Tibial nerve (tissue), 4 donors: ENCODE measurements around the gene RAX2. TPM values are rescaled to one million over a fixed set of nuclear protein-coding genes. Genes with fewer than 3 reads are reported as not detected.
"Not testable (repeated sequence)": the region's sequence is repeated elsewhere in the genome, so short reads cannot be mapped to it uniquely, and the experiment has no call there.

ENCODE experiments used
- DNase-seq, 2 donors: peaks; one replicate each; pipeline ENCODE4 v3.0.0-alpha.2; 2019; ENCODE audit warnings: low spot score in 2 of 2
- H3K27ac ChIP-seq, 4 donors: fragments of 200-600 bp; sonication (generic) in 3 of 4; one replicate each; pipeline ENCODE4 v1.5.1; 2017 to 2019; ENCODE audit warnings: mild to moderate bottlenecking in 1 of 4
- H3K27me3 ChIP-seq, 2 donors: fragments of 200-600 bp; sonication (generic) in 1 of 2; one replicate each; pipeline versions ENCODE4 v1.5.1 to v1.6.0; 2017 to 2019
- H3K36me3 ChIP-seq, 3 donors: fragments of 200-600 bp; sonication (generic); one replicate each; pipeline ENCODE4 v1.5.1; 2018 to 2019
- H3K4me1 ChIP-seq, 4 donors: fragments of 200-600 bp; sonication (generic) in 3 of 4; one replicate each; pipeline ENCODE4 v1.5.1; 2017 to 2019
- H3K4me3 ChIP-seq, 4 donors: fragments of 200-600 bp; sonication (generic) in 3 of 4; one replicate each; pipeline ENCODE4 v1.5.1; 2017 to 2019; ENCODE audit warnings: mild to moderate bottlenecking in 1 of 4, moderate library complexity in 1 of 4
- H3K9me3 ChIP-seq, 4 donors: fragments of 200-600 bp; sonication (generic) in 3 of 4; one replicate each; pipeline ENCODE4 v1.5.1; 2017 to 2019
- EP300 ChIP-seq, 2 donors: sonication (generic); formaldehyde crosslinking; IDR thresholded peaks; one replicate each; pipeline ENCODE4 v1.6.1; 2017; ENCODE audit warnings: antibody characterized with exemption in 2 of 2, mild to moderate bottlenecking in 1 of 2
- POLR2A ChIP-seq, 2 donors: fragments of 450-650 bp; IDR thresholded peaks; one replicate each; pipeline ENCODE4 v1.6.1; 2017; ENCODE audit warnings: antibody characterized with exemption in 2 of 2, mild to moderate bottlenecking in 2 of 2, moderate library complexity in 2 of 2
- WGBS, 2 donors: methylation state at CpG; one replicate each; pipeline ENCODE4 v1.1.5; 2018; 5-methylcytosine and 5-hydroxymethylcytosine counted together
- total RNA-seq, 4 donors: library from RNA; depleted of rRNA; stranded (reverse); fragments of >200 nt; gene quantifications; one replicate each; pipeline ENCODE4 v1.1.0, GENCODE V29; 2016
- TF ChIP-seq, protein P1 (sequence below), 5 experiments: fragments of 200-600 bp in 3 of 5; fragments of 450-650 bp in 2 of 5; sonication (generic) in 3 of 5; IDR thresholded peaks; one replicate each; pipeline ENCODE4 v1.5.1; 2016 to 2019; ENCODE audit warnings: antibody characterized with exemption in 5 of 5, mild to moderate bottlenecking in 3 of 5, moderate library complexity in 2 of 5

RAX2 gene
- total RNA-seq, 4 donors from 2014 or later: not detected

DNA sequence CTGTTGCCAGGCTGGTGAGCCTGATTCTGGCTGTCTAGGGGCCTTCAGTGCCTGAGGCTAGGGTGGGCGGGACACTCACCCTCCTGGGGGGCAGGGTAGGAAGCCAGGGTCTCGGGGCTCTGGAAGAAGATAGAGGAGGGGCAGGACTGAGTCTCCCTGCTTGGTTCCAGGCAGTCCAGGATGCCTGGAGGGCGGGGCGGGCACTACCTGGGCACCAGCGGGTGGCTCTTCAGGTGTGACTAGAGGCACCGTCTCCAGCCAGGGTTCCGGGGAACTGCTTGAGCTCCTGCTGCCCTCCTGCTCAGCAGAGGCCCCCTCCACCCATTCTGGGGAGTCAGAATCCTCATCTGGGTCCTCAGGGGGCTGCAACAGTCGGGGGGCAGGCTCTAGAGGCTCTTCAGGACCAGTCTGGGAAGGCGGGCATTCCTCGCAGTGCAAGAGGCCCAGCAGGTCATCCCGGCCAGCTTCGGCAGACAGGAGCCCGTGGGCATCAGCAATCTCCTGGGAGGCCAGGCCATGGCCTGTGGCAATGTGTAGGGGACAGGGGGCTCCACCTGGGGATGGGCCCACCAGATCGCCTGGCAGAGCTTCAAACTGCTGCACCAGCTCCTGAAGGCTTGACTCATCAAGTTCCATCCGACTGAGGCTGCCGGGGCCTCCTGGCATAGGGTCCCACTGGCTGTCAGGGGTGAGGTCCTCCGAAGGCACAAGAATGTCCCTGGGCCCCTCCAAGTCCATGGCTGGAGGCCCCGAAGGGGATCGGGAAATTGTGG, 12.4 kb downstream of the RAX2 start:
- Histone ChIP-seq H3K9me3 (no peaks in the 10 kb centered on the region), H3K36me3 (peaks cover 0 to 42% (median 0%) of the 10 kb centered on the region in 3 donors), H3K4me1 (peaks cover 0 to 43% (median 15%) of the 10 kb centered on the region in 4 donors), H3K27ac (no peak overlapping the region), H3K27me3 (no peaks in the 10 kb centered on the region), H3K4me3 (no peak overlapping the region)
- no peak for DNase-seq
- WGBS, 2 donors: 83 to 85% methylated on average over 8 to 17 of the region's 19 CpGs
- TF ChIP-seq POLR2A (IDR thresholded peaks at IDR 0.05) (no peak), EP300 (IDR thresholded peaks at IDR 0.05) (no peak)
- TF ChIP-seq, protein P1, sequence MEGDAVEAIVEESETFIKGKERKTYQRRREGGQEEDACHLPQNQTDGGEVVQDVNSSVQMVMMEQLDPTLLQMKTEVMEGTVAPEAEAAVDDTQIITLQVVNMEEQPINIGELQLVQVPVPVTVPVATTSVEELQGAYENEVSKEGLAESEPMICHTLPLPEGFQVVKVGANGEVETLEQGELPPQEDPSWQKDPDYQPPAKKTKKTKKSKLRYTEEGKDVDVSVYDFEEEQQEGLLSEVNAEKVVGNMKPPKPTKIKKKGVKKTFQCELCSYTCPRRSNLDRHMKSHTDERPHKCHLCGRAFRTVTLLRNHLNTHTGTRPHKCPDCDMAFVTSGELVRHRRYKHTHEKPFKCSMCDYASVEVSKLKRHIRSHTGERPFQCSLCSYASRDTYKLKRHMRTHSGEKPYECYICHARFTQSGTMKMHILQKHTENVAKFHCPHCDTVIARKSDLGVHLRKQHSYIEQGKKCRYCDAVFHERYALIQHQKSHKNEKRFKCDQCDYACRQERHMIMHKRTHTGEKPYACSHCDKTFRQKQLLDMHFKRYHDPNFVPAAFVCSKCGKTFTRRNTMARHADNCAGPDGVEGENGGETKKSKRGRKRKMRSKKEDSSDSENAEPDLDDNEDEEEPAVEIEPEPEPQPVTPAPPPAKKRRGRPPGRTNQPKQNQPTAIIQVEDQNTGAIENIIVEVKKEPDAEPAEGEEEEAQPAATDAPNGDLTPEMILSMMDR (IDR thresholded peaks at IDR 0.05): no peak

DNA sequence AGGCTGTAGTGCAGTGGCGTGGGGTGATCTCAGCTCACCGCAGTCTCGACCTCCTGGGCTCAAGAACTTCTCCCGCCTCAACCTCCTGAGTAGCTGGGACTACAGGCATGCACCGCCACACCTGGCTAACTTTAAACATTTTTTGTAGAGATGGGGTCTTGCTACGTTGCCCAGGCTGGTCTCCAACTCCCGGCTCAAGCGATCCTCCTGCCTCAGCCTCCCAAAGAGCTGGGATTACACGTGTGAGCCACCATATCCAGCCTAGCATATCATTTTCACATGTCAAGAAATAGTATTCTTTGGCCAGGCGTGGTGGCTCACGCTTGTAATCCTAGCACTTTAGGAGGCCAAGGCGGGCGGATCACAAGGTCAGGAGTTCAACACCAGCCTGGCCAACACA, 13.7 kb downstream of the RAX2 start:
- peaks cover 0 to 56% (median 0%) of the 10 kb centered on the region in 3 donors for H3K36me3 ChIP-seq
- 96 to 98% methylated on average over 13 of the region's 13 CpGs for WGBS, 2 donors
- not testable (repeated sequence) for H3K27me3 ChIP-seq, H3K4me3 ChIP-seq, H3K27ac ChIP-seq, H3K9me3 ChIP-seq, DNase-seq
- peaks cover 0 to 40% (median 15%) of the 10 kb centered on the region in 4 donors for H3K4me1 ChIP-seq

DNA sequence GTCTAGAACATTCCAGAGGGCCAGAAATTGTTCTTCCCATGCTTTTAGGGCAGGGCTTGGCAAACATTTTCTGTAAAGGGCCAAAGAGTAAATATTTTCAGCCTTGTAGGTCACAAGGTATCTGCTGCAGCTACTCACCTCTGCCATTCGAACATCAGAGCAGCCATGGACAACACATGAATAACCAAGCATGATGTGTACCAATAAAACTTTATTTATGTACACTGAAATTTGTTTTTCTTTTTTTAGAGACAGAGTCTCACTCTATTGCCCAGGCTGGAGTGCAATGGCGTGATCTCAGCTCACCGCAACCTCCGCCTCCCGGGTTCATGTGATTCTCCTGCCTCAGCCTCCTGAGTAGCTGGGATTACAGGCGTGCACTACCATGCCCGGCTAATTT, 14.3 kb downstream of the RAX2 start:
- WGBS, 2 donors: 95% methylated on average over 7 of the region's 7 CpGs
- not testable (repeated sequence) for H3K9me3 ChIP-seq, DNase-seq, H3K27ac ChIP-seq, H3K4me3 ChIP-seq, H3K27me3 ChIP-seq
- Histone ChIP-seq H3K36me3 (peaks cover 0 to 62% (median 0%) of the 10 kb centered on the region in 3 donors), H3K4me1 (peaks cover 0 to 35% (median 15%) of the 10 kb centered on the region in 4 donors)

DNA sequence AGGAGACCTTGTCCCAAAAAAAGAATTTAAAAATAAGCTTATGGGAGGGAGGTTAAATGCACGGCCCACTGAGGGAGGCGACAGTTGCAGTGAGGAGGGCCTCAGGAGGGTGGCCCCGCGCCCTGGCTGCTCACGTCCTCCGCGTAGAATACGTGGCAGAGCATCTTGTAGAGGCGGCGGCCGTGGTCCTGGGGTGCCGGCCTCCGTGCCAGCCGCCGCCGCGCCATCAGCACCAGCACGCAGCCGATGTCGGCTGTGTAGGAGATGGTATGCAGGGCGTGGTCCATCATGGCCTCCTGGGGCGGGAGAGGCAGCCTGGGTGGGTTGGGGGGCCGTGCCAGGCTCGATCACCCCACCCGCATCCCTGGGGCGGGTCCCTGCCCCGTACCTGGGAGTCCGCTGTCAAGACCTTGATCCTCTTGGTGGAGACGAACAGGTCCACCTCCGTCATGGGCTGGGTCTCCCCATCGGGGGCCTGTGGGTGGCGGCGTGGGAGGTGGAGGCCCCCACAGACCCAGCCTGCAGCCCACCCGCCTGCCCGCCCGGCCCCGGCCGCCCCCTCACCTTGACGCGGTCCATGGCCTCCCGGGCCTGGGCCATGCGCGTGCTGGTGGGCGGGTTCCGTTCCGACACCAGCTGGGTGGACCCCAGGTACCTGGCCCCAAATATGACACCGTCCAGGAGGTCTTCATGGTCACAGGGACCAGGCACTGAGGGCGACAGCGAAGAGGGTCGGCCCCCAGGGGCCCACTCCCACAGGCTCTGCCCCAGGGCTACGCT, 18.2 kb downstream of the RAX2 start:
- WGBS, 2 donors: 95% methylated on average over 27 to 38 of the region's 51 CpGs

DNA sequence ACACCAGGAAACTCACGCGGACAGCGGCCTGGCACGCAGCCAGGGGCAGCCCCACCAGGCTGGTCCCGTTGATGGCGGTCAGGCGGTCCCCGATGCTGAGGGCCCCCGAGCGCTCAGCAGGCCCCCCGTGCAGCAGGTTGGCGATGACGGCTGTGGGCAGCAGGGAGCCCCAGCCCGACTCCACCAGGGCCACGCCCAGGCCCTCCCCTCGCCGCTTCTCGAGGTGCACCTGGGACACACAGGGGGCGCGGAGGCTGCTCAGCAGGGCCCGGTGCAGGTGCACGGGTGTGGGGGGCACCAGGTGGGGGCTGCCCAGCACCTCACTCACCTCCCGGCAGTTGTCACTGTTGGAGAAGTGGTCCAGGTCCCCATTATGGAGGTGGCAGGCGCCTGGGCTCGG, 19.5 kb downstream of the RAX2 start:
- TF ChIP-seq EP300 (IDR thresholded peaks at IDR 0.05): no peak
- TF ChIP-seq, protein P1 (IDR thresholded peaks at IDR 0.05): no peak
- no peak for TF ChIP-seq POLR2A (IDR thresholded peaks at IDR 0.05)
- WGBS, 2 donors: 76 to 87% methylated on average over 15 to 16 of the region's 25 CpGs
- Histone ChIP-seq H3K4me1 (no peaks in the 10 kb centered on the region), H3K27ac (no peak overlapping the region), H3K9me3 (no peaks in the 10 kb centered on the region), H3K4me3 (no peak overlapping the region), H3K36me3 (peaks cover 2 to 68% (median 12%) of the 10 kb centered on the region in 3 donors), H3K27me3 (no peaks in the 10 kb centered on the region)
- no peak for DNase-seq

More for the DNA sequence above, 18.2 kb downstream of the RAX2 start:
- no peak for DNase-seq
- Histone ChIP-seq H3K27ac (no peak overlapping the region), H3K9me3 (no peaks in the 10 kb centered on the region), H3K4me1 (peaks cover 0 to 3% (median under 1%) of the 10 kb centered on the region in 4 donors), H3K36me3 (peaks cover 2 to 81% (median 12%) of the 10 kb centered on the region in 3 donors), H3K27me3 (no peaks in the 10 kb centered on the region), H3K4me3 (no peak overlapping the region)
- TF ChIP-seq EP300 (IDR thresholded peaks at IDR 0.05): no peak
- TF ChIP-seq, protein P1 (IDR thresholded peaks at IDR 0.05): no peak
- TF ChIP-seq POLR2A (IDR thresholded peaks at IDR 0.05): no peak

DNA sequence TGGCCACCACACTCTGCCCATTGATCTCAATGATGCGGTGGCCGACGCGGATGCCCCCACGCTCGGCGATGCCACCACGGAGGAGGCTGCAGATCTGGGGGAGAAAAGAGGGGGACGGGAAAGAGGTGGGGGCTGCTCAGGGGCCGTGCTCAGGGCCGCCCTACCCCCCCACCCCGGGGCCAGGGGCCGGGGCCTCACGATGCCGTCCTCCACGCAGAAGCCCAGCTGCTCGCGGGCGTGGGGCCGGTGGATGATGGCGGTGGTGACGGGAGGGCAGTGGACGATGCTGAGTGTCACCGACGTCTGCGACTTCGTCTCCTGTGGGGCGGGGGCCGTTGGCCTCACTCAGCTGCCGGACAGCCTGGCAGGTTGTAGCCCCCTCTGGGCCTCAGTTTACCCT, 20.8 kb downstream of the RAX2 start:
- no peak for DNase-seq
- Histone ChIP-seq H3K9me3 (no peaks in the 10 kb centered on the region), H3K4me1 (no peaks in the 10 kb centered on the region), H3K4me3 (no peak overlapping the region), H3K36me3 (peaks cover 2 to 60% (median 12%) of the 10 kb centered on the region in 3 donors), H3K27ac (no peak overlapping the region), H3K27me3 (peaks cover 0 to 8% of the 10 kb centered on the region in 2 donors)
- TF ChIP-seq EP300 (IDR thresholded peaks at IDR 0.05) (no peak), POLR2A (IDR thresholded peaks at IDR 0.05) (no peak)
- TF ChIP-seq, protein P1 (IDR thresholded peaks at IDR 0.05): no peak
- WGBS, 2 donors: 89 to 93% methylated on average over 19 to 25 of the region's 30 CpGs
